Ovary (tissue), 9 donors: ENCODE results near the gene MAL. TPM values are rescaled to one million over a fixed set of nuclear protein-coding genes. Genes with fewer than 3 reads are reported as not detected.

Source experiments
- DNase-seq, 5 donors: peaks; one replicate each; pipeline ENCODE4 v3.0.0-alpha.2; 2019 to 2020
- H3K27ac ChIP-seq, 2 donors: fragments of 200-600 bp; one replicate each; pipeline versions ENCODE4 v1.5.1 to v1.8.0; 2019 to 2022
- H3K27me3 ChIP-seq: fragments of 200-600 bp; one replicate; pipeline ENCODE4 v1.8.0; 2022
- H3K36me3 ChIP-seq: fragments of 200-600 bp; sonication (generic); one replicate; pipeline ENCODE4 v1.5.1; 2019
- H3K4me1 ChIP-seq: one replicate; pipeline ENCODE4 v1.8.1; 2013; ENCODE audit warnings: mild to moderate bottlenecking, moderate library complexity; ENCODE audit not compliant: insufficient read depth
- H3K4me3 ChIP-seq: fragments of 200-600 bp; sonication (generic); one replicate; pipeline ENCODE4 v1.5.1; 2017
- H3K9me3 ChIP-seq, 2 donors: fragments of 200-600 bp in 1 of 2; sonication (generic) in 1 of 2; one replicate each; pipeline versions ENCODE4 v1.5.1 to v1.8.1; 2013 to 2019; ENCODE audit warnings: mild to moderate bottlenecking in 1 of 2, moderate library complexity in 1 of 2
- CTCF ChIP-seq, 3 donors: fragments of 450-650 bp in 2 of 3; fragments of 200-600 bp in 1 of 3; IDR thresholded peaks; one replicate each; pipeline versions ENCODE4 v1.5.1 to v1.8.0; 2016 to 2022; ENCODE audit warnings: antibody characterized with exemption in 3 of 3, mild to moderate bottlenecking in 1 of 3
- EP300 ChIP-seq: sonication (generic); formaldehyde crosslinking; IDR thresholded peaks from one replicate; pipeline ENCODE4 v1.6.1; 2017; ENCODE audit warnings: antibody characterized with exemption
- POLR2A ChIP-seq: fragments of 450-650 bp; IDR thresholded peaks from one replicate; pipeline ENCODE4 v1.6.1; 2017; ENCODE audit warnings: antibody characterized with exemption, mild to moderate bottlenecking, moderate library complexity
- WGBS, 3 donors: extraction: QIAGEN DNeasy Blood & Tissue Kit in 1 of 3; methylation state at CpG; one replicate each; pipeline versions ENCODE4 v1.1.5 to v1.1.7; 2013 to 2017; 5-methylcytosine and 5-hydroxymethylcytosine counted together
- intact Hi-C, 4 donors: fragments of 100-400 bp; cut with DNase I; formaldehyde crosslinking; loops; one replicate each; pipeline versions ENCODE4 v1.11.0 to v1.15.1; 2022 to 2023
- polyA plus RNA-seq, 2 donors: library from polyadenylated mRNA; stranded (reverse); fragments of 200-250 nt in 1 of 2; fragments of 350-450 nt in 1 of 2; fragmentation: Illumina TruSeq in 1 of 2; extraction: RNeasy Lipid Tissue Mini Kit (QIAGEN cat#74804) in 1 of 2; gene quantifications; one replicate each; pipeline ENCODE4 v1.2.3, GENCODE V29; 2013 to 2014
- total RNA-seq, 7 donors: library from RNA; depleted of rRNA in 2 of 7; stranded (reverse); fragments of >200 nt in 2 of 7; fragmentation: NEBNext Ultra II Directional in 3 of 7; extraction: Animal tissue kit (Norgen Biotek cat#: 25700) in 3 of 7; gene quantifications; one replicate each; pipeline versions ENCODE4 v1.1.0 to v1.2.4, GENCODE V29; 2016 to 2023
- donor health status: DM: no; HTN: no; CAD: no; lungs with moderate emphysema.
- donor health status: DM: no; HTN: no; CAD: no.
- donor health status: Bipolar disorder and iron deficiency.
- donor health status: DM: yes; HTN: yes; CAD: no.
- donor health status: DM: no; HTN: no; CAD: no.
- donor health status: DM: yes; HTN: yes; CAD: no.

MAL gene
- total and polyA plus RNA-seq, 9 donors: 0.45 to 4.7 (median 1.6) TPM; not detected in 2

GRCh38 chr2:94980406-94980805, 45.1 kb upstream of the MAL start:
- H3K27me3 ChIP-seq: no peaks in the 10 kb centered on the region
- no peaks in the 10 kb centered on the region for H3K36me3 ChIP-seq
- H3K27ac ChIP-seq: no peak overlapping the region
- DNase-seq: no peak
- TF ChIP-seq EP300: no peak
- TF ChIP-seq CTCF (IDR thresholded peaks at IDR 0.05): no peak
- no peak for TF ChIP-seq POLR2A
- no peaks in the 10 kb centered on the region for H3K9me3 ChIP-seq
- no peak overlapping the region for H3K4me3 ChIP-seq
- intact Hi-C loops: no loop called here
- no peaks in the 10 kb centered on the region for H3K4me1 ChIP-seq
- WGBS, 3 donors: 79 to 86% (median 85%) methylated on average over 15 of the region's 15 CpGs

GRCh38 chr2:94982156-94982555, 43.4 kb upstream of the MAL start:
- intact Hi-C loops: no loop called here

GRCh38 chr2:94982675-94983074, 42.8 kb upstream of the MAL start:
- Histone ChIP-seq H3K27ac (no peak overlapping the region), H3K27me3 (no peaks in the 10 kb centered on the region), H3K4me1 (no peaks in the 10 kb centered on the region), H3K36me3 (no peaks in the 10 kb centered on the region), H3K4me3 (no peak overlapping the region), H3K9me3 (no peaks in the 10 kb centered on the region)
- WGBS, 3 donors: 35 to 39% (median 36%) methylated on average over 3 of the region's 3 CpGs
- no peak for DNase-seq
- TF ChIP-seq CTCF (IDR thresholded peaks at IDR 0.05) (no peak), POLR2A (no peak), EP300 (no peak)
- intact Hi-C loops: no loop called here

More at GRCh38 chr2:94982156-94982555, 43.4 kb upstream of the MAL start:
- Histone ChIP-seq H3K27me3 (no peaks in the 10 kb centered on the region), H3K4me1 (no peaks in the 10 kb centered on the region), H3K9me3 (no peaks in the 10 kb centered on the region), H3K4me3 (no peak overlapping the region), H3K27ac (no peak overlapping the region), H3K36me3 (no peaks in the 10 kb centered on the region)
- WGBS, 3 donors: 49 to 59% (median 53%) methylated on average over 6 of the region's 6 CpGs
- DNase-seq: no peak
- no peak for TF ChIP-seq CTCF (IDR thresholded peaks at IDR 0.05)
- no peak for TF ChIP-seq EP300
- no peak for TF ChIP-seq POLR2A

GRCh38 chr2:94984964-94985575, 40.4 kb upstream of the MAL start:
- Histone ChIP-seq H3K9me3 (no peaks in the 10 kb centered on the region), H3K27ac (no peak overlapping the region), H3K4me1 (no peaks in the 10 kb centered on the region), H3K4me3 (no peak overlapping the region), H3K27me3 (no peaks in the 10 kb centered on the region), H3K36me3 (no peaks in the 10 kb centered on the region)
- intact Hi-C loops: no loop called here
- DNase-seq: no peak
- TF ChIP-seq CTCF (IDR thresholded peaks at IDR 0.05): no peak
- no peak for TF ChIP-seq POLR2A
- no peak for TF ChIP-seq EP300
- 45 to 50% (median 49%) methylated on average over 9 of the region's 9 CpGs for WGBS, 3 donors
